Measurements from ENCODE around the gene UBAC1. TPM values are rescaled to one million over a fixed set of nuclear protein-coding genes. Genes with fewer than 3 reads are reported as not detected.

Gene UBAC1
- polyA plus RNA-seq, 1 of the 3 experiments (the other 2 are of a cell fraction) = 67.7 TPM

DNA sequence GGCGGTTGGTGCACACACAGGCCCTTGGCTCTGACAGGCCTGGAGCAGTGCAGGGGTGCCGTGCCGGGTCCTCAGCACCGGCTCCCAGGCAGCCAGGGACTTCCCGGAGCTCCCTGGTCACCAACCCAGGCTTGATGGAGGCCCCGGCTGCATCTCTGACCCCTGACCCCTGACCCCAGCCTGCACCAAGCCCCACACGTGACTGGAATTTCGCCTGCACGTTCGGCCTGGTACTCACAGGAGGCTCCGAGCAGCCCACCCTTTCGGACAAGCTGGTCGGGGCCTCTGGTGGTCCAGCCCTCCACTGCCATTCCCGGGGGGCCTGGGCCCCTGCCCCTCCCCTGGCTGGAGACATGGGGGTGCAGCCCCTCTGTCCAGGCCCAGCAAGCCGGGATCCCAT is 25.4 kb upstream of the UBAC1 start:
- TF ChIP-seq RAD21 (IDR thresholded peaks at IDR 0.05; ENCODE audit: low read length) (no peak), NRF1 (IDR thresholded peaks at IDR 0.05; ENCODE audit: low read depth, low read length) (no peak), EZH2phosphoT487 (IDR thresholded peaks at IDR 0.05; ENCODE audit: borderline replicate concordance, low read depth) (no peak), RCOR1 (IDR thresholded peaks at IDR 0.05; ENCODE audit: low read length) (no peak), RXRA (IDR thresholded peaks at IDR 0.05; ENCODE audit: borderline replicate concordance, low read depth) (no peak), CHD2 (IDR thresholded peaks at IDR 0.05; ENCODE audit: low read length, partially characterized antibody) (no peak), TEAD4 (IDR thresholded peaks at IDR 0.05; ENCODE audit: borderline replicate concordance, insufficient read depth) (no peak), MEF2A (IDR thresholded peaks at IDR 0.05; ENCODE audit: borderline replicate concordance, low read depth) (no peak), FOXM1 (IDR thresholded peaks at IDR 0.05; ENCODE audit: low read depth) (no peak), YY1 (IDR thresholded peaks at IDR 0.05; ENCODE audit: low read depth) (no peak), MXI1 (IDR thresholded peaks at IDR 0.05; ENCODE audit: low read depth, low read length) (no peak), TCF12 (IDR thresholded peaks at IDR 0.05) (no peak), JUND (IDR thresholded peaks at IDR 0.05) (no peak), GATA2 (CRISPR knock-in tag; IDR thresholded peaks at IDR 0.05) (no peak), SMC3 (IDR thresholded peaks at IDR 0.05; ENCODE audit: low read depth, low read length) (no peak), POLR2AphosphoS5 (IDR thresholded peaks at IDR 0.05; ENCODE audit: low read depth, low read length) (no peak)
- TF ChIP-seq, protein P1, sequence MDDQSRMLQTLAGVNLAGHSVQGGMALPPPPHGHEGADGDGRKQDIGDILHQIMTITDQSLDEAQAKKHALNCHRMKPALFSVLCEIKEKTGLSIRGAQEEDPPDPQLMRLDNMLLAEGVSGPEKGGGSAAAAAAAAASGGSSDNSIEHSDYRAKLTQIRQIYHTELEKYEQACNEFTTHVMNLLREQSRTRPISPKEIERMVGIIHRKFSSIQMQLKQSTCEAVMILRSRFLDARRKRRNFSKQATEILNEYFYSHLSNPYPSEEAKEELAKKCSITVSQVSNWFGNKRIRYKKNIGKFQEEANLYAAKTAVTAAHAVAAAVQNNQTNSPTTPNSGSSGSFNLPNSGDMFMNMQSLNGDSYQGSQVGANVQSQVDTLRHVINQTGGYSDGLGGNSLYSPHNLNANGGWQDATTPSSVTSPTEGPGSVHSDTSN (IDR thresholded peaks at IDR 0.05) = no peak
- TF ChIP-seq, protein P2, sequence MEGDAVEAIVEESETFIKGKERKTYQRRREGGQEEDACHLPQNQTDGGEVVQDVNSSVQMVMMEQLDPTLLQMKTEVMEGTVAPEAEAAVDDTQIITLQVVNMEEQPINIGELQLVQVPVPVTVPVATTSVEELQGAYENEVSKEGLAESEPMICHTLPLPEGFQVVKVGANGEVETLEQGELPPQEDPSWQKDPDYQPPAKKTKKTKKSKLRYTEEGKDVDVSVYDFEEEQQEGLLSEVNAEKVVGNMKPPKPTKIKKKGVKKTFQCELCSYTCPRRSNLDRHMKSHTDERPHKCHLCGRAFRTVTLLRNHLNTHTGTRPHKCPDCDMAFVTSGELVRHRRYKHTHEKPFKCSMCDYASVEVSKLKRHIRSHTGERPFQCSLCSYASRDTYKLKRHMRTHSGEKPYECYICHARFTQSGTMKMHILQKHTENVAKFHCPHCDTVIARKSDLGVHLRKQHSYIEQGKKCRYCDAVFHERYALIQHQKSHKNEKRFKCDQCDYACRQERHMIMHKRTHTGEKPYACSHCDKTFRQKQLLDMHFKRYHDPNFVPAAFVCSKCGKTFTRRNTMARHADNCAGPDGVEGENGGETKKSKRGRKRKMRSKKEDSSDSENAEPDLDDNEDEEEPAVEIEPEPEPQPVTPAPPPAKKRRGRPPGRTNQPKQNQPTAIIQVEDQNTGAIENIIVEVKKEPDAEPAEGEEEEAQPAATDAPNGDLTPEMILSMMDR (IDR thresholded peaks at IDR 0.05) = no peak
- TF ChIP-seq, protein P3, sequence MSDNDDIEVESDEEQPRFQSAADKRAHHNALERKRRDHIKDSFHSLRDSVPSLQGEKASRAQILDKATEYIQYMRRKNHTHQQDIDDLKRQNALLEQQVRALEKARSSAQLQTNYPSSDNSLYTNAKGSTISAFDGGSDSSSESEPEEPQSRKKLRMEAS (IDR thresholded peaks at IDR 0.05; ENCODE audit: low read depth) = no peak
- TF ChIP-seq, protein P4, sequence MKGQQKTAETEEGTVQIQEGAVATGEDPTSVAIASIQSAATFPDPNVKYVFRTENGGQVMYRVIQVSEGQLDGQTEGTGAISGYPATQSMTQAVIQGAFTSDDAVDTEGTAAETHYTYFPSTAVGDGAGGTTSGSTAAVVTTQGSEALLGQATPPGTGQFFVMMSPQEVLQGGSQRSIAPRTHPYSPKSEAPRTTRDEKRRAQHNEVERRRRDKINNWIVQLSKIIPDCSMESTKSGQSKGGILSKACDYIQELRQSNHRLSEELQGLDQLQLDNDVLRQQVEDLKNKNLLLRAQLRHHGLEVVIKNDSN (IDR thresholded peaks at IDR 0.05; ENCODE audit: borderline replicate concordance, low read depth) = no peak
- H3F3A ChIP-seq (replicated peaks; ENCODE audit: insufficient read depth) = no peaks in the 10 kb centered on the region
- H2AFZ ChIP-seq (ENCODE audit: low read depth) = no peak overlapping the region

More for the DNA sequence above, 25.4 kb upstream of the UBAC1 start:
- Histone ChIP-seq H3K36me3 (replicated peaks in 1 of 2; ENCODE audit: control insufficient read depth in 1 of 2, insufficient read depth in 2 of 2, low read length in 1 of 2) (no peaks in the 10 kb centered on the region), H3K4me1 (ENCODE audit: control insufficient read depth in 1 of 2, insufficient read depth in 2 of 2, low read depth in 1 of 2, low read length in 1 of 2) (peaks cover 5 to 43% of the 10 kb centered on the region in 2 experiments; a peak in 2 of 4 replicates), H3K79me2 (ENCODE audit: insufficient read depth) (no peaks in the 10 kb centered on the region), H3K9me3 (no peaks in the 10 kb centered on the region), H3K9ac (no peak overlapping the region), H3K9me2 (no peaks in the 10 kb centered on the region), H3K27ac (ENCODE audit: low read depth in 2 of 2, low read length in 1 of 2) (no peak overlapping the region), H3K27me3 (ENCODE audit: insufficient read depth) (peaks cover 9% of the 10 kb centered on the region; the same call in 1 of the 2 replicates), H3K4me3 (ENCODE audit: low read depth in 2 of 2, low read length in 1 of 2) (no peak overlapping the region), H4K20me1 (ENCODE audit: insufficient read depth) (no peaks in the 10 kb centered on the region), H3K4me2 (no peak overlapping the region)
- CTCF ChIA-PET = interaction anchor here (2.2 to 3.6 kb wide), 2 partner anchors 19 to 136 kb away, joined by 9 to 22 read pairs; no protein-coding TSS in a partner anchor
- POLR2A ChIA-PET = interaction anchor here (1.3 kb wide), 1 partner anchor 8 kb away, joined by 5 read pairs; no protein-coding TSS in a partner anchor
- DNase-seq = no peak
- WGBS (ENCODE audit: low lambda C conversion rate) = 90% methylated on average over 7 of the region's 15 CpGs

Measured in SK-N-SH (cell line).